ENCODE data around the gene TICRR.

The TICRR gene

DNA sequence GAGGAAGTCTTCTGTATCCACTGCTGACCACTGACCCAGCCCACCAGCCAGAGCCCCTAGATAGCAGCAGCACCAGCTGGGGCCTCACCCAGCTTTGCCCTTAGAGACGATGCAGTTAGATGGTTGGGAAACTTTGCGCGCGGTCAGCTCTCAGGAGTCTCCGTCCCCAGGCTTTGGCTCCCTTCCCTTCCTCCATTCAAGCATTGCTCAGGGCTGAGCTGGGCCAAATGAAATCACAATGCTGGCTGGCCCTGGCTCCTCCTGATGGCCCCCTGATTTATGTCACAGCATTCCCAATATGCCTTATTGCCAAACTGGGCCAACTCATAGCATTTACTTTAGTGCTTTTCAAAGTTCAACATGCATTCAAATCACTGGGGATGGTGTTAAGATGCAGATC, 44.3 kb upstream of the TICRR start:
- Histone ChIP-seq H3K4me1 (ENCODE audit: control insufficient read depth in 1 of 2, insufficient read depth in 1 of 2, low read depth in 1 of 2, low read length in 1 of 2) (no peaks in the 10 kb centered on the region), H3K9me3 (no peaks in the 10 kb centered on the region), H3K27me3 (no peaks in the 10 kb centered on the region), H3K27ac (no peak overlapping the region), H3K36me3 (no peaks in the 10 kb centered on the region), H3K4me3 (ENCODE audit: low read depth in 1 of 2, low read length in 1 of 2) (no peak overlapping the region)
- TF ChIP-seq, protein P1, sequence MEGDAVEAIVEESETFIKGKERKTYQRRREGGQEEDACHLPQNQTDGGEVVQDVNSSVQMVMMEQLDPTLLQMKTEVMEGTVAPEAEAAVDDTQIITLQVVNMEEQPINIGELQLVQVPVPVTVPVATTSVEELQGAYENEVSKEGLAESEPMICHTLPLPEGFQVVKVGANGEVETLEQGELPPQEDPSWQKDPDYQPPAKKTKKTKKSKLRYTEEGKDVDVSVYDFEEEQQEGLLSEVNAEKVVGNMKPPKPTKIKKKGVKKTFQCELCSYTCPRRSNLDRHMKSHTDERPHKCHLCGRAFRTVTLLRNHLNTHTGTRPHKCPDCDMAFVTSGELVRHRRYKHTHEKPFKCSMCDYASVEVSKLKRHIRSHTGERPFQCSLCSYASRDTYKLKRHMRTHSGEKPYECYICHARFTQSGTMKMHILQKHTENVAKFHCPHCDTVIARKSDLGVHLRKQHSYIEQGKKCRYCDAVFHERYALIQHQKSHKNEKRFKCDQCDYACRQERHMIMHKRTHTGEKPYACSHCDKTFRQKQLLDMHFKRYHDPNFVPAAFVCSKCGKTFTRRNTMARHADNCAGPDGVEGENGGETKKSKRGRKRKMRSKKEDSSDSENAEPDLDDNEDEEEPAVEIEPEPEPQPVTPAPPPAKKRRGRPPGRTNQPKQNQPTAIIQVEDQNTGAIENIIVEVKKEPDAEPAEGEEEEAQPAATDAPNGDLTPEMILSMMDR (IDR thresholded peaks at IDR 0.05), result no peak

DNA sequence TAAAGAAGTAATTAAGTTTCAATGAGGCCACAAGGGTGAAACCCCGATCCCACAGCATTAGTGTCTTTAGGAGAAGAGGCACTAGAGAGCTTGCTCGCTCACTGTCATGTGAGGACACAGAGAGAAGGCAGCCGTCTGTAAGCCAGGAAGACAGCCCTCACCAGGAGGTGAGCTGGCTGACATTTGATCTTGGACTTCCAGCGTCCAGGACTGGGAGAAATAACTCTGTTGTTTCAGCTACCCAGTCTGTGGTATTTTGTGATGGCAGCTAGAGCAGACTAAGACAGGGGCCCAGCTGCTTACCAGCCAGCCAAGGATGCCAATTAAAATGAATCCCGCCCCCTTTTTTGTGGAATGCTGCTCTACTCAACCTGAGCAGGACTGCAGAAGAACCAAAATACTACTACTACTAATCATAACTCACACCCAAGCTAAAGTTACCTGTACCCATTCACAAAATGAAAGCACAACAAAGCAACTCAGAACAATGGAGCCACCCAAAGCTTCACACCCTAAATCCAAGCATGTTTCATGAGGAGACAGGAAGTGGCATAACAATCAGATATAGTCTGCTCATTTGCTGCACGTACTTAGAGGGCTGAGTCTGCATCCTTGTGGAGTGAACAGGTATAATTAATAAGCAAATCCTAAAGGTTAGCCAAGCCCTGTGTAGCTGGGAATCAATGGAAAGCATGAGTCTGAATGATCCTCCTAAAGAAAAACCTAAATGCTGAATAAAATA, 43.3 kb upstream of the TICRR start:
- H3K27ac ChIP-seq, result no peak overlapping the region
- no peaks in the 10 kb centered on the region for H3K4me1 ChIP-seq (ENCODE audit: control insufficient read depth in 1 of 2, insufficient read depth in 1 of 2, low read depth in 1 of 2, low read length in 1 of 2)
- no peaks in the 10 kb centered on the region for H3K27me3 ChIP-seq
- H3K9me3 ChIP-seq, result no peaks in the 10 kb centered on the region
- TF ChIP-seq, protein P1 (IDR thresholded peaks at IDR 0.05), result no peak
- no peak overlapping the region for H3K4me3 ChIP-seq (ENCODE audit: low read depth in 1 of 2, low read length in 1 of 2)
- H3K36me3 ChIP-seq, result no peaks in the 10 kb centered on the region

DNA sequence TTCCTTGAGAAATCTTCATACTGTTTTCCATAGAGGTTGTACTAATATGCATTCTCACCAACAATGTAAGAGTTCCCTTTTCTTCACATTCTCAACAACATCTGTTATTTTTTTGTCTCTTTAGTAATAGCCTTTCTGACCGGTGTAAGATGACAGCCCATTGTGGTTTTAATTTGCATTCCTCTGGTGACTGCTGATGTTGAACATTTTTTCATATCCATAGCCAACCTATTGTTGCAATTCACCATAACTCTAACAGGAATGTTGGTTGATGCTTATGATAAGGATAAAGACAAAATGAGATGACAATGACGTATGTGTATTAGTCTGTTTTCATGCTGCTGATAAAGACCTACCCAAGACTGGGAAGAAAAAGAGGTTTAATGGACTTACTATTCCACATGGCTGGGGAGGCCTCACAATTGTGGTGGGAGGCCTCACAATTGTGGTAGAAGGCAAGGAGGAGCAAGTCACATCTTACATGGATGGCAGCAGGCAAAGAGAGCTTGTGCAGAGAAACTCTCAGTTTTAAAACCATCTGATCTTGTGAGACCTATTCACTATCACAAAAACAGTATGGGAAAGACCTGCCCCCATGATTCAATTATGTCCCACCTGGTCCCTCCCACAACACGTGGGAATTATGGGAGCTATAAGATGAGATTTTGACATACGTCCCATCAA, 41.3 kb upstream of the TICRR start:
- Histone ChIP-seq H3K36me3 (no peaks in the 10 kb centered on the region), H3K27me3 (no peaks in the 10 kb centered on the region), H3K9me3 (no peaks in the 10 kb centered on the region), H3K4me3 (ENCODE audit: low read depth in 1 of 2, low read length in 1 of 2) (no peak overlapping the region), H3K4me1 (ENCODE audit: control insufficient read depth in 1 of 2, insufficient read depth in 1 of 2, low read depth in 1 of 2, low read length in 1 of 2) (no peaks in the 10 kb centered on the region), H3K27ac (no peak overlapping the region)
- TF ChIP-seq, protein P1 (IDR thresholded peaks at IDR 0.05), result no peak

DNA sequence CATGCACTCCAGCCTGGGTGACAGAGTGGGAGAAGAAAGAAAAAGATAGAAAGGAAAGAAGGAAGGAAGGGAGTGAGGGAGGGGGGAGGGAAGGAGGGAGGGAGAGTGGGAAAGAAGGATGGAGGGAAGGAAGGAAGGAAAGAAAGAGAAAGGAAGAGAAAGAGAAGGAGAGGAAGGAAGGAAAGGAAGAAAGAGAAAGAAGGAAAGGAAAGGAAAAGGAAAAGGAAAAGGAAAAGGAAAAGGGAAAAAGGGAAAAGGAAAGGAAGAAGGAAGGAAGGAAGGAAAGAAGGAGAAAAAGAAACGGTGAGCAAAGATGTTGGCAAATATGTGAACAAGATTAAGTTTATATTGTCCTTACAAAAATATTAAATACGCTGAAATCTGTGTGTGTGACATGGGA, 36.2 kb upstream of the TICRR start:
- TF ChIP-seq, protein P1 (IDR thresholded peaks at IDR 0.05), result no peak
- Histone ChIP-seq H3K4me3 (ENCODE audit: low read depth in 1 of 2, low read length in 1 of 2) (no peak overlapping the region), H3K4me1 (ENCODE audit: control insufficient read depth in 1 of 2, insufficient read depth in 1 of 2, low read depth in 1 of 2, low read length in 1 of 2) (no peaks in the 10 kb centered on the region), H3K9me3 (no peaks in the 10 kb centered on the region), H3K27me3 (peaks cover 27% of the 10 kb centered on the region), H3K36me3 (no peaks in the 10 kb centered on the region), H3K27ac (no peak overlapping the region)

DNA sequence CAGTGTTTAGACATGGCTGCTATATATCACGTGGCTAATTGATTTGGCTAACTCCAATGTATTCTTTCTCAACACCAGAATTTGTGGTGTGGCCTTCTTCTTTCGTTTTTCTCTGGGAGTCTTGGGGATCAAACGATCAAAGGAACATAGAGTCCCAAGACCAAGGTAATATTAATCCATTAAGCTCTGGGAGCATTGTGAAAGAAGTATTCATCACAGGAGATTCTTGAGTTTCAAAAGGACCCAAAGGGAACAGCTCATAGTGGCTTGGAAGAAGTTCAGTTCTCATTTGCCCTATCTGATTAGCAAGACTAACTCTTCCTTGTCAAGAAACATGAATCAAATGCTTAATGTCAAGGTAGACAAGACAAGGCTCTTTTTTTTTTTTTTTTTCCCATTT, 32.9 kb upstream of the TICRR start:
- Histone ChIP-seq H3K27ac (no peak overlapping the region), H3K9me3 (no peaks in the 10 kb centered on the region), H3K36me3 (no peaks in the 10 kb centered on the region), H3K4me1 (ENCODE audit: control insufficient read depth in 1 of 2, insufficient read depth in 1 of 2, low read depth in 1 of 2, low read length in 1 of 2) (no peaks in the 10 kb centered on the region), H3K27me3 (peaks cover 46% of the 10 kb centered on the region), H3K4me3 (ENCODE audit: low read depth in 1 of 2, low read length in 1 of 2) (no peak overlapping the region)
- TF ChIP-seq, protein P1 (IDR thresholded peaks at IDR 0.05), result no peak

Data from neutrophil (primary cell).